GM19025 (cell line): Measurements from ENCODE around the gene MRPL50.
"Not testable (repeated sequence)": the region's sequence is repeated elsewhere in the genome, so short reads cannot be mapped to it uniquely, and the experiment has no call there.

Experiments used
- ATAC-seq: cut with Tn5 transposase; IDR thresholded peaks from one replicate; pipeline ENCODE4 v1.9.1; 2021; ENCODE audit warnings: mild to moderate bottlenecking, low read depth, moderate library complexity; ENCODE audit not compliant: unreplicated experiment

Gene MRPL50

DNA sequence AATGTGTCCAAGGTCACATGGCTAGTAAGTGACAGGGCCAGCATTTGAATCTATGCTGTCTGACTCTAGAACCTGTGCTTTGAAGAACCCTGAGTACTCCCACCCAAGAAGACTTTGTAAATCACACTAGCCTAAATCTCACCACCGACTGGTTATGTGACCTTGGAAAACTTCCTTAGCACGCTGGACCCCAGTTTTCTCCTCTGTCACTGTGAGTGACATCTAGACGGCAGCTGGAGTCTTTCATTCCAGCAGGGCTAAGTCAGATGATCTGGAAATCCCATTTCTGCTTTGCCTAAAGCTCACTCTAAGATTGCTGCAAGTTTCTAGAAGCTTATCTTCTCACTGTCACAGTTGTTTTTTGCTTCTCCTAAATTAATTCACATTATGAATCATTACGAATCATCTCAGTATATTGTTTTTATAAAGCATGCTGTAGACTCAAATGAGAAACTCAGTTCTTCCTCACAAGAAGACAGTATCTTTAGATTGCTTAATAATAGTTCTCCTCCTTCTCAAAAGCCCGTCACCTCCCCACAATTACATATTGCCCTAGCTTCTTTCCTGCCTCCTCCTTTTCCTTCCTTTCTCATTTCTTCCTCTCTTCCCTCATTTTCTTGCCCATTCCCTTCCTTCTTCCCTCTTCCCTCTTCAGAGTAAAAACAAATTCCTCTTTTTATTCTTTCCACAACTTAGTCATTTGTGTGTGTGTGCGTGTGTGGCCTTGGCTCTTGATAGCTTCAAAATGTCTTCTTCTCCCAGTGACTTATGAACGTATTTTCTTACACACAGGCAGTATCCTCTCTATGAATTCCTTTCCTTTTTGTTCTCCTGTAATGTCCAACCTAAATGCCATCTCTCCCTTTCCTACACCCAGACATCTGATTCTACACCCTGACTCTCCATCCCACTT lies 20.4 kb upstream of the MRPL50 start:
- no peak for ATAC-seq

DNA sequence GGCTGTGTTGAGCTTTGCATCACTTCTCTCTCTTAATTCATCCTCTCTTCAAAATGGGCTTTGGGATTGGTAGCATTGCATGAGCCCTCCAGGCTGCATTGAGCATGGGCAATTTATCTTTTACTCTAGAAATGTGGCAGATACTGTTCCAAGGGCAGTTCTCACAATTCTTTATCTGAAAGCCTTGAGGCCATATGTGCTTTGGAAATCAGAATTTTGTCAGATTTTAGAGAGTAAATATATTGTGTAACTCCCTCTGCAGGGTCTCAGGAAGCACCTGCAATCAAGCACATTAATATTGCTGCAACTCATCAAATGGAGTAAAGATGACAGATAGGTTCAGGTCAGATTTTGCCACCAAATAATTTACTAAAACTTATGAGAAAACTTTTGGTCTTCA lies 19.6 kb upstream of the MRPL50 start:
- no peak for ATAC-seq

DNA sequence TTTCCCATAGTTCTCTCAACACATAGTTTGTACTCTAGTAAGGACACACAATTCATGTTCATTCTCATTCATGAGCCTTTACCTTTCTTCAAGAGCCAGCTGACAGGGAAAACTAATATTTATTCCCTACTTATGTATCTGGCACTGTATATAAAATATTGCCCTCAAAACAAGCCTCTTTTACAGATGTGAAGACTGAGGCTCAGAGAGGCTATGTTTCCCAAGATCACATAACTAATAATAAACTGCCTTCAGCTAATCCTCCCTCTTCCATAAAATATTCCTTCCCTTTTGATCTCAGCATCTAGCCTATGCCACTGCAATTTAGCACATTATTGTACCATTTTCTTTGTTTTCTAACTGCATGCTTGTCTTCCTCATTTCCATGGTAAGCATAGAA lies 19.0 kb upstream of the MRPL50 start:
- ATAC-seq, result no peak

DNA sequence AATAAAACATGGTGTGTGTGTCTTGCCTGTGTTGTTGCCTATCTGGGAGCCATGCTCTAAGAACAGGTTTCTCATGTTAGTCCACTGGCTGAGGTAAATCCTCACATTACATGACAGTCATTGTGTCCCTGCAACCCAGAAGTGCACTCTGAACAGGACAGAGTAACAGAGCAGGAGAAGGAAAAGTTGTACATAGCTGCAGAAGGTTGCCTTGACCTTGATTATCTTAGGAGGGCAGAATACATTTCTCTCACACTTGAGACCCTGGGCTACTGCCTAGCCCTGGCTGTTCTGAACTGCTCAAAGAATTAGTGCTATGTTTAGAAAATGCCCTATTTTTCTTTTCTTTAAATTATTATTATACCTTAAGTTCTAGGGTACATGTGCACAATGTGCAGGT lies 17.2 kb upstream of the MRPL50 start:
- ATAC-seq, result no peak

DNA sequence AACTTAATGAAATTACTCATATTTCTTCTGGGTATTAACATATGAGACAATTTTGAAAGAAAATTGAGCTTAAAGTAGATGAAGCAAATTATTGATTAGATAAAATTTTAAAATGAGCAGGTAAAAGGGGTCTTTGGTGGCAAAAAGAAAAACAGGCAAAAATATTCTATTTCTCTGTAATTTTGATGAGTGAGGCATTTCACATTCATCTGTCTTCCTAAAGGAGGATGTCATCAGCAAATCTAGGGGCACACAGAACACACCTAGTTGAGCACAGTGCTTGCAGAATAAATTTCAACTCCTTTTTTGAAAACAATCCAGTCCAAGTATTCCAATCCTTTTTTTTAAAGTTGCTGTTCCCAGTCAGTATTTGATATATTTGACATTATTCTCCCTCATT lies 16.4 kb upstream of the MRPL50 start:
- ATAC-seq, result no peak

DNA sequence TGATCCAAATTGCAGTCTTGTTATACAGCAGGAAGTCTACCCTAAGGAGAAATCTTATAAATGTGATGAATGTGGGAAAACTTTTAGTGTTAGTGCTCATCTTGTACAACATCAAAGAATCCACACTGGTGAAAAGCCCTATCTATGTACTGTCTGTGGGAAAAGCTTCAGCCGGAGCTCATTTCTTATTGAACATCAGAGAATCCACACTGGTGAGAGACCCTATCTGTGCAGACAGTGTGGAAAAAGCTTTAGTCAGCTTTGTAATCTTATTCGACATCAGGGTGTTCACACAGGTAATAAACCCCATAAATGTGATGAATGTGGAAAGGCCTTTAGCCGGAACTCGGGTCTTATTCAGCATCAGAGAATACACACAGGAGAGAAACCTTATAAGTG lies 10.7 kb upstream of the MRPL50 start:
- no peak for ATAC-seq

DNA sequence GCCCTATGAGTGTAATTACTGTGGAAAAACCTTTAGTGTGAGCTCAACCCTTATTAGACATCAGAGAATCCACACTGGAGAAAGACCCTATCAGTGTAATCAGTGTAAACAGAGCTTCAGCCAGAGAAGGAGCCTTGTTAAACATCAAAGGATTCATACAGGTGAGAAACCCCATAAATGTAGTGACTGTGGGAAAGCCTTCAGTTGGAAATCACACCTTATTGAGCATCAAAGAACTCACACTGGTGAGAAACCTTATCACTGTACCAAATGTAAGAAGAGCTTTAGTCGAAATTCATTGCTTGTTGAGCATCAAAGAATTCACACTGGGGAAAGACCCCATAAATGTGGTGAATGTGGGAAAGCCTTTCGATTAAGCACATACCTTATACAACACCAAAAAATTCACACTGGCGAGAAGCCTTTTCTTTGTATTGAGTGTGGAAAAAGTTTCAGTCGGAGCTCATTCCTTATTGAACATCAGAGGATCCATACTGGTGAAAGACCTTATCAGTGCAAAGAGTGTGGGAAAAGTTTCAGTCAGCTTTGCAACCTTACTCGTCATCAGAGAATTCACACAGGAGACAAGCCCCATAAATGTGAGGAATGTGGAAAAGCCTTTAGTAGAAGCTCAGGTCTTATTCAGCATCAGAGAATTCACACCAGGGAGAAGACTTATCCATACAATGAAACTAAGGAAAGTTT lies 10.1 kb upstream of the MRPL50 start:
- no peak for ATAC-seq

DNA sequence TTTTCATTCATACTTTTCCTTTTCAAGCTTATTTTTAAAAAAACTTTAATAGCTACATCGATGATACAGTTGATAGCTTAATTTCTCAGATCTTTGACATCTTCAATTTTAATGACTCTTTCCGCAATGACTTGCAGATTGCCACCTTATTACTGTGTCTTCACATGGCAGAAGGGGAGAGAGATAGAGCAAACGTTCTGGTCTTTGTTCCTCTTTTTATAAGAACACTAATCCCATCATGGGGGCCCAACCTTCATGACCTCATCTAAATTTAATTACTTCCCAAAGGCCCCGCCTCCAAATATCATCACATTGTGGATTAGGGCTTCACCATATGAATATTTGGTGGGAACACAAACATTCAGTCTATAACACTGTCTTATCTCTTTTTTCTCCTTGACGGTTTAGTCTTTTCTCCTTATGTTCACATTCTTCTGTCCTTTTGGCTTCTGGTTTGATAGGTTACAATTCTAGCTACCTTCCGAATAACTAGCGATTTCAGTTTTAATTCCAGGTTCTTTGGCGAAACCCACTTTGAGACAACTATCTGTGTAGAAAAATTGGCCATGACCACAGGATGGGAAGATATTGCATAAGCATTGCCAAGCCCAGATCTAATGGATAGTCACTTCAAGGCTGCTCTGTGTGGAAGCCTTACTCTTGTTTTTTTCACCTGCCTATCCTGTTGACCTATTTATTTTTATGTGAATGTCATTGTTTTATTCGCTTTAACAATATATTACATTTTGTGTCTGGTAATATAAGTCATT lies 5.3 kb upstream of the MRPL50 start:
- no peak for ATAC-seq

DNA sequence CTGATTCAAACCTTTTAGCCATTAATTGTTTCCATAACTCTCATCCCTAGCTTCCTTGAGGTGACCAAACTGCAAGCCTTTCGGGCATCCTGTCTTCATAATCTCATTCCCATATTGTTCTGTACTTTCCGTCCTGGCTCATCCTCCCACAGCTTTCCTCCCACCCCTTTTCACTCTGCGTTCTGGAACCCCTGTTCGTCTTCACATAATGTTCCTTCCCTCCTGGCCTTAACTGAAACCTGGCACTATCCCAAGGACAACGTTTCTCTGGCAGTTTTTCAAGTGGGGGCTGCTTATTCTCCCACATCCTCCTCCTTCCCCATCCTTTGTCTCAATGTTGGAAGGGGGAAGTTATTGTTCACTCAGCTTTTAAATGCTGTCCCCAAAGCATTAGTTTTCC lies 1.7 kb upstream of the MRPL50 start:
- no peak for ATAC-seq

DNA sequence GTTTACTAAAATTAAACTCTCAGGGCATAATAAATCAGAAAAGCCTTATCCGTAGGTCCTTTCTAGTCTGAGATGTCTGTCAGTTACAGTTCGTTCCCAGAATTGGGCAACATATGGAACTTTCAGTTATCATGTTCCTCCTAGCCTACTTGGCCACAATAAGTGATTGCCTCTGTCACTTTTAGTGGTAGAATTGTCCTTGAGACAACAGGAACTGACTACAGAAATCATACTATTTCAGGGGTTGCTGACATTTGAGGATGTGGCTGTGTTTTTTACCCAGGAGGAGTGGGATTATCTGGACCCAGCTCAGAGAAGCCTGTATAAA lies 1.2 kb upstream of the MRPL50 start:
- ATAC-seq, result no peak

DNA sequence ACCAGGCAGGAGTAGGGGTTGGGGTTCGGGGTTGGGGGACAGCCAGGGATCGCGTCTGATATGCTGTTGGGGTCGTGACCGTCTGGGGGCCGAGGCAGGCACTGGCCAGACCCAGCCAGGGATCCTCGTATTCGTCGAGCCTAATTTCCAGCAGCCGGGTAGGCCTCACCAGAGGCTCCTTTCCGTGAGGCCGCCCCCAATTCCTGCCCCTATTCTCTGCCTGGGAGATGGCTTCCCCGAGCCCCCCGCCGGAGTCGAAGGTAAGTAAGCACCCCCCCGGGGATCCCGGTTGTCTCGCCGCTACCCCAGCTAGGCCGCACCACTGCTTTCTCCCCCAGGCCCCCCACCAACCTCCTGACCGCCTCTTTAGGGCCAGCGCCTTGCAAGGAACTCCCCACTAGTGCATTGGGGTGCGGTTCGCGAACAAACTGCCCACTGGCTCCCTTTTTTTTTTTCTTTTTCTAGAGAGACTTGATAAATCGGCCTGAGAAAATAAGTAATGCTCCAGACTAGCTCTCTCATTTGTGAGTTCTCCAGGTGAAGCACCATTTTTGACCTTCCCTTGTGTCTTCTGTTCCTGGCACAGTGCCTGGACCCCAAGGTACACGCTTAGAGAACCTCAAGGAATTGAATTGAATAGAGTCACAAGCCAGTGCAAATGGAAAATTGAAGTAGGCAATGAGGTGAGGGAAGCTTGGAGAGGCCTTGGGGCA lies 668 bp upstream of the MRPL50 start:
- peak; percentile 1 for ATAC-seq

DNA sequence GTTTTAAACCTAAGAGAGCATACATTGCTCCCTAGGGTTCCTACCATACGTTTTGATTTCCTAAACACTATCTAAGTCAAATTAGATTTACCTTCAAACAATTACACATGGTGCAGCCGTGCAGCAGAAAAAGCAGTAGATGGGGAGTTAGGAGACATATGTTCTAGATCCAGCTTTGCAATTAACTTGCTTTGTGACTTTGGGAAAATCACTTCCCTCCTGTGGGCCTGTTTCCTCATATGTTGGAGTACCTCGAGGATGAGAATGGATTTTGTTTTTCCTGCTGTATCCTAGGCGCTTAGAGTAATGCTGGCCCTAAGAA lies 711 bp downstream of the MRPL50 start:
- no peak for ATAC-seq

DNA sequence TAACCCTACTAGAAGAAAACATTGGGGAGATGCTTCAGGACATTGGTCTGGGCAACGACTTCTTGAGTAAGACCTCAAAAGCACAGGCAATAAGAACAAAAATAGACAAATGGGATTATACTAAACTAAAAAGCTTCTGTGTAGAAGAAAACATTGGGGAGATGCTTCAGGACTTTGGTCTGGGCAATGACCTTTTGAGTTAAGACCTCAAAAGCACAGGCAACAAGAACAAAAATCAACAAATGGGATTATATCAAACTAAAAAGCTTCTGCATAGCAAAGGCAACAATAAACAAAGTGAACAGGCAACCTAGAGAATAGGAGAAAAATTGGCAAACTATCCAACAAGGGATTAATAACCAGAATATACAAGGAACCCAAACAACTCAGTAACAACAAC lies 3.7 kb downstream of the MRPL50 start:
- ATAC-seq, result no peak

DNA sequence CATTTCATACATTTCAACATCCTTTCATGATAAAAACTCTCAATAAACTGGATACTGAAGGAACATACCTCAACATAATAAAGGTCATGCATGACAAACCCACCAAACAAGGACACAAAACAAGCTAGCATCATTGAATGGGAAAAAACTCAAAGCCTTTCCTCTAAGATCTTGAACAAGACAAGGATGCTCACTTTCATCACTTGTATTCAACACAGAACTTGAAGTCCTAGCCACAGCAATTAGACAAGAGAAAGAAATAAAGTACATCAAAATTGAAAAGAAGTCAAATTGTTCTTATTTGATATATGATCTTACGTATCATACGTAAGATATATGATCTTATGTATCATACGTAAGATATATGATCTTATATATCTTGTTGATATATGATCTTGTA lies 5.3 kb downstream of the MRPL50 start:
- ATAC-seq, result no peak

DNA sequence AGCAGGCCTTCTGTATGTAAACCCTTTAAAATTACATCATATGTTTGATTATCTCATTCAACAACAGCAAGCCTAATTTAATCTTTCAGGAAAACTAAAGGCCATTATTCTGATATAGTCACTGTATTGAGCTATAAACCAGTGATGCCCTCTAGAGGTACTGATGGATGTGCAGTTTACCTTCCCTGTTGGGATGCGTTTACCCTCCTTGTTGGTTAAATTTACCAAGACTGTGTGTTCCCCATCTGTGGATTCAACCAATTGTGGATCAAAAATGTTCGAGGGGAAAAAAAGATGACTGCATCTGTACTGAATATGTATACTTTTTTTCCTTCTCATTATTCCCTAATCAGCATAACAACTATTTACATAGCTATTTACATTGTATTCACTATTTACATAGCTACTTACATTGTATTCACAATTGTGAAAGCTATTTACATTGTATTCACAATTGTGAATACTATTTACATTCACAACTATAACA lies 9.9 kb downstream of the MRPL50 start:
- ATAC-seq, result no peak

DNA sequence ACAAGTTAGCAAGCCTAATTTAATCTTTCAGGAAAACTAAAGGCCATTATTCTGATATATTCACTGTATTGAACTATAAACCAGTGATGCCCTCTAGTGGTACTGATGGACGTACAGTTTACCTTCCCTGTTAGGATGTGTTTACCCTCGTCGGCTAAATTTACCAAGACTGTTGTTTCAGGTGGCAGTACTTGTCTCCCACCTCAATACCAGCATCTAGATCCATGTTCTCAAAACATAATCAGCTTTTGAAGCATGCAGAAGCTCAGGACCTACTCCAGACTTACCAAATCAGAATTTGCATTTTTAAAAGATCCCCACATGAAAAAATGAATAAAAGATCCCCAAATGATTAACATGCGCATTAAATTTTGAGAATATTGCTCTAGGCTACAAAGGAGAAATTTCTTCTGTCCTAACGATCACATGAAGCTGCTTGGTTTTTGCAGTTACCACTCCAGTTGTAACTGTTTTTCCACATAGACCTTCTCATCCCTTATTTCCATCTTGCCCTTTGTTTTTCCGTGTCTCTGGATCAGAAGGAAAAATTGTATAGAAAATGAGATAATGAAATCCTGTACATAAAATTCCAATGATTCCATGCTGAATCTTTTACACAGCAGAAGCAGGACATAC lies 10.4 kb downstream of the MRPL50 start:
- no peak for ATAC-seq

DNA sequence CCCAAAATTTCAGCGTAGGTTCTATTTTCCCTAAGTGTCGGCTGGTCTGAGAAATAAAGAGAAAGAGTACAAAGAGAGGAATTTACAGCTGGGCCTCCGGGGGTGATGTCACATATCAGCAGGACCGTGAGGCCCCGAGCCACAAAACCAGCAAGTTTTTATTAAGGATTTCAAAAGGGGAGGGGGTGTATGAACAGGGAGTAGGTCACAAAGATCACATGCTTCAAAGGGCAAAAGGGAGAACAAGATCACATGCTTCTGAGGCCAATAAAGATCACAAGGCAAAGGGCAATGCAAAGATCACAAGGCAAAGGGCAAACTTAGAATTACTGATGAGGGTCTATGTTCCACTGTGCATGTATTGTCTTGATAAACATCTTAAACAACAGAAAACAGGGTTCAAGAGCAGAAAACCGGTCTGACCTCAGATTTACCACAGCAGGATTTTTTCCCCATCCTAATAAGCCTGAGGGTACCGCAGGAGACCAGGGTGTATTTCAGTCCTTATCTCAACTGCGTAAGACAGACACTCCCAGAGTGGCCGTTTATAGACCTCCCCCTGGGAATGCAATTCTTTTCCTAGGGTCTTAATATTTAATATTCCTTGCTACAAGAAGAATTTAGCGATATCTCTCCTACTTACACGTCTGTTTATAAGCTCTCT lies 13.4 kb downstream of the MRPL50 start, which contains the start of gene BAAT:
Gene BAAT, minus strand, starts transcription at position 134 of the 664 bp plus-strand sequence. CDS start 13,602 bp downstream, outside the sequence.
- ATAC-seq, result not testable (repeated sequence)

DNA sequence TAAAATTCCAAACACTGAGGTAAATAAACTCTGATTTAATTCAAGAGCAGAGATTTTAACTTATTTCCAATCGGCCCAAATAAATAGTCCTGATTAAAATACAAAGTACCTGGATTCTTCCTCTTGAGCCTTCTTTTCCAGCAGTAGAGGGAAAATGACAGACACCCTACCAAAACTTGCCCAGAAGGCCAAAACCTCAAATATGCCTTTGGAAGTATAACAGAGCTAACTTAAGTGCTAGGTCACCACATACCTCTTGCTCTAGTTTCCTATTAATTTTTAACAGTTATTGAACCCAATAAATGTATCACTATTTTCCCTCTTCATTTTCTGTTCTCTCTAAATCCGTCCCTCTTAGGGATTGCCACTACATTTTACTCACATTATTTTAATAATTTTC lies 15.1 kb downstream of the MRPL50 start:
- no peak for ATAC-seq

DNA sequence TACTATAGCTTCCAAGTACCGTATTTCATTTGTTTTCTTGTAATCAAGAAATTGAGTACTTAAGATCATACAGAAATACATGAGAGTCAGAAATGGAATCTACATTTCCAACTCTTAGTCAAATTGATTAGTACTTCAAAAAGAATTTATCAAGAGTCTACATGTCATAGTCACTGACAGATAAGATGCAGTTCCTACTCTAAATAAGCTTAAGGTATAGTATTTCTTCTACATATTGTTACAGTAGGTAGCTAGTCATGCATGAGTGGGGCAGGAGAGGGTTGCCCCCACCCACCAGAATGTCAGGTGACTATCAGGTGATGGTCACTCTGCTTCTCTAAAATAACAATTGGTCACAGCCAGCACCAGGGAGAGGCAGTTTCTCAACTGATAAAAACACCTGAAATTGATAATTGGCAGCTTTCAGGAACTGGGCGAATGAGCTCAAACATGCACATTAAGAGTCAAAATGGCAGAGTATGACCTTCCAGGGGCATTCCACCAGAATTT lies 16.5 kb downstream of the MRPL50 start:
- ATAC-seq, result no peak
